Esophagus muscularis mucosa (tissue), 4 donors: ENCODE results near the gene MRPS27.

Experiments used
- EP300 ChIP-seq: sonication (generic); formaldehyde crosslinking; IDR thresholded peaks from one replicate; pipeline ENCODE4 v1.6.1; 2017; ENCODE audit warnings: antibody characterized with exemption
- POLR2A ChIP-seq: fragments of 450-650 bp; IDR thresholded peaks from one replicate; pipeline ENCODE4 v1.6.1; 2017; ENCODE audit warnings: antibody characterized with exemption, moderate library complexity, mild to moderate bottlenecking, low read depth
- POLR2AphosphoS5 ChIP-seq, 2 donors: sonication (generic); formaldehyde crosslinking; IDR thresholded peaks; one replicate each; pipeline ENCODE4 v1.6.1; 2017; ENCODE audit warnings: antibody characterized with exemption in 2 of 2
- TF ChIP-seq, protein P1 (sequence below), 3 experiments: fragments of 200-600 bp in 2 of 3; fragments of 450-650 bp in 1 of 3; sonication (generic) in 2 of 3; IDR thresholded peaks; one replicate each; pipeline ENCODE4 v1.5.1; 2017 to 2019; ENCODE audit warnings: antibody characterized with exemption in 3 of 3, mild to moderate bottlenecking in 2 of 3, moderate library complexity in 1 of 3

DNA sequence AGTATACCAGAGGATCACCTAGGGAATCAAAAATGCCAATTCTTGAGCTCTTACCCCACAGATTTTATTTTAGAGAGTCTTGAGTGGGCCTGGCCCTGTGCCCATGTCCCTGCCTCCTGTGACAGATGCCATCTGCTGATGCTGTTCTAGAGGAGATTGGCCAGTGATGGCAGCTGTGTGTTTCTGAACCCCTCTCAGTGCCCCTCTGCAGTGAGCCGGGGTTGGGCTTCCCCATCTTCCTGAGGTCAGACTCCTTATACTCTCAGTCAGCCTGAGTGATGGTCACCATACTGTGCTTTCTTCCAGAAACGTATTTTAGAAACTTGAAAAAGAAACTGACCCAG lies 6.2 kb upstream of the MRPS27 start:
- TF ChIP-seq, protein P1, sequence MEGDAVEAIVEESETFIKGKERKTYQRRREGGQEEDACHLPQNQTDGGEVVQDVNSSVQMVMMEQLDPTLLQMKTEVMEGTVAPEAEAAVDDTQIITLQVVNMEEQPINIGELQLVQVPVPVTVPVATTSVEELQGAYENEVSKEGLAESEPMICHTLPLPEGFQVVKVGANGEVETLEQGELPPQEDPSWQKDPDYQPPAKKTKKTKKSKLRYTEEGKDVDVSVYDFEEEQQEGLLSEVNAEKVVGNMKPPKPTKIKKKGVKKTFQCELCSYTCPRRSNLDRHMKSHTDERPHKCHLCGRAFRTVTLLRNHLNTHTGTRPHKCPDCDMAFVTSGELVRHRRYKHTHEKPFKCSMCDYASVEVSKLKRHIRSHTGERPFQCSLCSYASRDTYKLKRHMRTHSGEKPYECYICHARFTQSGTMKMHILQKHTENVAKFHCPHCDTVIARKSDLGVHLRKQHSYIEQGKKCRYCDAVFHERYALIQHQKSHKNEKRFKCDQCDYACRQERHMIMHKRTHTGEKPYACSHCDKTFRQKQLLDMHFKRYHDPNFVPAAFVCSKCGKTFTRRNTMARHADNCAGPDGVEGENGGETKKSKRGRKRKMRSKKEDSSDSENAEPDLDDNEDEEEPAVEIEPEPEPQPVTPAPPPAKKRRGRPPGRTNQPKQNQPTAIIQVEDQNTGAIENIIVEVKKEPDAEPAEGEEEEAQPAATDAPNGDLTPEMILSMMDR (IDR thresholded peaks at IDR 0.05): no peak
- TF ChIP-seq POLR2AphosphoS5 (IDR thresholded peaks at IDR 0.05) (no peak), EP300 (no peak), POLR2A (no peak)
